ENCODE data around the gene GAPDH. TPM values are rescaled to one million over a fixed set of nuclear protein-coding genes. Genes with fewer than 3 reads are reported as not detected.

GAPDH gene
- polyA plus RNA-seq, 1 of the 3 experiments (the other 2 are of a cell fraction): 8,077 TPM

DNA sequence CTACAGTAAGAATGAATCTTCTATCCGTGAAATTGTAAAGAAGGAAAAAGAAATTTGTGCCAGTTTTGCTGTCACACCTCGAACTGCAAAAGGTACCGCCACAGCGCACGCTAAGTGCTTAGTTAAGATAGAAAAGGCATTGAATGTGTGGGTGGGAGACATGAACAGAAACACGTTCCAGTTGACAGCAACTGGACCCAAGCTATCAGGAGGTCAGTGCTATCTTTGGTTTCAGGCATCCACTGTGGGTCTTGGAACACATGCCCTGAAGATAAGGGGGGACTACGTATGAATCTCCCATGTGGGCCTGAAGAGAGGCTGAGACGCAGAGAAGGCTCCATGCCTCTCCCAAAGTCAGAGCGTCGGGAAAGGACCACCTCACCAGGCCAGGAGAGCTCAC is 11.7 kb downstream of the GAPDH start:
- Histone ChIP-seq H3K9me2 (no peaks in the 10 kb centered on the region), H3K4me1 (ENCODE audit: control insufficient read depth in 1 of 2, insufficient read depth in 2 of 2, low read depth in 1 of 2, low read length in 1 of 2) (peaks cover 0 to 41% of the 10 kb centered on the region in 2 experiments; a peak in 3 of 4 replicates), H3F3A (replicated peaks; ENCODE audit: insufficient read depth) (peaks cover 46% of the 10 kb centered on the region), H3K9me3 (no peaks in the 10 kb centered on the region), H2AFZ (ENCODE audit: low read depth) (no peak overlapping the region), H3K4me3 (ENCODE audit: low read depth in 2 of 2, low read length in 1 of 2) (no peak overlapping the region), H3K27ac (ENCODE audit: low read depth in 2 of 2, low read length in 1 of 2) (no peak overlapping the region), H4K20me1 (ENCODE audit: insufficient read depth) (no peaks in the 10 kb centered on the region), H3K27me3 (ENCODE audit: insufficient read depth) (no peaks in the 10 kb centered on the region), H3K79me2 (ENCODE audit: insufficient read depth) (peaks cover 81% of the 10 kb centered on the region), H3K36me3 (replicated peaks in 1 of 2; ENCODE audit: control insufficient read depth in 1 of 2, insufficient read depth in 2 of 2, low read length in 1 of 2) (peaks cover 24 to 30% of the 10 kb centered on the region in 2 experiments), H3K4me2 (no peak overlapping the region), H3K9ac (no peak overlapping the region)
- TF ChIP-seq, protein P1, sequence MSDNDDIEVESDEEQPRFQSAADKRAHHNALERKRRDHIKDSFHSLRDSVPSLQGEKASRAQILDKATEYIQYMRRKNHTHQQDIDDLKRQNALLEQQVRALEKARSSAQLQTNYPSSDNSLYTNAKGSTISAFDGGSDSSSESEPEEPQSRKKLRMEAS (IDR thresholded peaks at IDR 0.05; ENCODE audit: low read depth): no peak
- no peak for TF ChIP-seq POLR2AphosphoS5 (IDR thresholded peaks at IDR 0.05; ENCODE audit: low read depth, low read length)
- DNase-seq: no peak
- ChIA-PET POLR2A (no interaction called here), CTCF (interaction anchor here (1.1 to 14.7 kb wide), 3 partner anchors 8 to 22 kb away, joined by 5 to 228 read pairs (median 5); partner anchors contain the start of genes GAPDH and NOP2)
- 90% methylated on average over 9 of the region's 10 CpGs for WGBS (ENCODE audit: low lambda C conversion rate)

DNA sequence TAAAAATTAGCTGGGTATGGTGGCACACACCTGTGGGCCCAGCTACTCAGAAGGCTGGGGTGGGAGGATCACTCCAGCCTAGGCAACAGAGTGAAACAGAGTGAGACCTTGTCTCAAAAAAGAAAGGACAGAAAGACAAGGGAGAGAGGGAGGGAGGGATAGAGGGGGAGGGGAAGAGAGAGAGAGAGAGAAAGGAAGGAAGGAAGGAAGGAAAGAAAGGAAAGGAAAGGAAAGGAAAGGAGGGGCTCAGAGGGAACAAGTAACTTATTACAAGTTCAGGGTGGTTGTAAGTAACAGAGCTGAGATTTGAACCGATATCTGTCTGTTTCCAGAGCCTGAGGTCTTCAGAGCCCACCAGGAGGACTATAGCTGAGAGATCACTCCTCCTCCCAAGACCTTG is 13.2 kb downstream of the GAPDH start:
- Histone ChIP-seq H3K4me2 (peak overlapping the region; percentile 91), H3K4me1 (ENCODE audit: control insufficient read depth in 1 of 2, insufficient read depth in 2 of 2, low read depth in 1 of 2, low read length in 1 of 2) (peaks cover 13 to 57% of the 10 kb centered on the region in 2 experiments), H3K9me3 (no peaks in the 10 kb centered on the region), H4K20me1 (ENCODE audit: insufficient read depth) (no peaks in the 10 kb centered on the region), H3K4me3 (ENCODE audit: low read depth in 2 of 2, low read length in 1 of 2) (peak overlapping the region in 1 of 2 experiments; percentile 61; a peak in 2 of 4 replicates), H3K9ac (peak overlapping the region; percentile 59; the same call in 1 of the 2 replicates), H2AFZ (ENCODE audit: low read depth) (no peak overlapping the region), H3K27ac (ENCODE audit: low read depth in 2 of 2, low read length in 1 of 2) (peak overlapping the region; percentile 51 to 93; a peak in 3 of 4 replicates), H3F3A (replicated peaks; ENCODE audit: insufficient read depth) (peaks cover 54% of the 10 kb centered on the region), H3K9me2 (no peaks in the 10 kb centered on the region), H3K79me2 (ENCODE audit: insufficient read depth) (peaks cover 88% of the 10 kb centered on the region), H3K27me3 (ENCODE audit: insufficient read depth) (no peaks in the 10 kb centered on the region), H3K36me3 (replicated peaks in 1 of 2; ENCODE audit: control insufficient read depth in 1 of 2, insufficient read depth in 2 of 2, low read length in 1 of 2) (peaks cover 15 to 30% of the 10 kb centered on the region in 2 experiments)
- 69% methylated on average over 1 of the region's 1 CpG for WGBS (ENCODE audit: low lambda C conversion rate)
- no peak for DNase-seq
- TF ChIP-seq, protein P2, sequence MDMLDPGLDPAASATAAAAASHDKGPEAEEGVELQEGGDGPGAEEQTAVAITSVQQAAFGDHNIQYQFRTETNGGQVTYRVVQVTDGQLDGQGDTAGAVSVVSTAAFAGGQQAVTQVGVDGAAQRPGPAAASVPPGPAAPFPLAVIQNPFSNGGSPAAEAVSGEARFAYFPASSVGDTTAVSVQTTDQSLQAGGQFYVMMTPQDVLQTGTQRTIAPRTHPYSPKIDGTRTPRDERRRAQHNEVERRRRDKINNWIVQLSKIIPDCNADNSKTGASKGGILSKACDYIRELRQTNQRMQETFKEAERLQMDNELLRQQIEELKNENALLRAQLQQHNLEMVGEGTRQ (IDR thresholded peaks at IDR 0.05; ENCODE audit: borderline replicate concordance, low read depth, low read length): no peak
- TF ChIP-seq TAF1 (IDR thresholded peaks at IDR 0.05; ENCODE audit: borderline replicate concordance, low read depth, low read length) (no peak), TCF12 (IDR thresholded peaks at IDR 0.05) (no peak), TEAD4 (IDR thresholded peaks at IDR 0.05; ENCODE audit: borderline replicate concordance, insufficient read depth) (no peak), EZH2phosphoT487 (IDR thresholded peaks at IDR 0.05; ENCODE audit: borderline replicate concordance, low read depth) (no peak), GATA2 (CRISPR knock-in tag; IDR thresholded peaks at IDR 0.05) (no peak)
- CTCF ChIA-PET: interaction anchor here (14.7 kb wide), 1 partner anchor 9 kb away, joined by 228 read pairs; the partner anchor contains the start of gene GAPDH
- POLR2A ChIA-PET: interaction anchor here (0.7 kb wide), 1 partner anchor 9 kb away, joined by 3 read pairs; no protein-coding TSS in a partner anchor

DNA sequence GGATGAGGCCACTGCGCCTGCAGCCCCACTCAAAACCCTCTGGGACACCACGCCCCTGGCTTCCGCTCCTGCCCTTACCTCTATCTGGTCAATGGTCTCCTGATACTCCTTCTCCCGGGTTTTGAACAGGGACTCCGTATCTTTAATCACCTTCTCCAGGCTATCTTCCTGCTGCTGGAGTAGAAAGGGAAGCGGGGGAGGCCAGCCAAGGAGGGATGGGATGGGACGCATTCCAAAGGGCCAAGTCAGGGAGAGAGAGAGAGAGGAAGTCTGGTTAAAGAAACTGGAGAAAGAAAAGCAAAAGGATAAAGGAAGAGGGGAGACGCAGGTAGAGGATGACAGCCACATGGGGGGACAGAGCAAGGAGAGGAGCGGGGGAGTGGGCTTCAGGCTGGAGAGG is 13.7 kb downstream of the GAPDH start:
- ChIA-PET POLR2A (interaction anchor here (0.7 kb wide), 1 partner anchor 9 kb away, joined by 3 read pairs; no protein-coding TSS in a partner anchor), CTCF (interaction anchor here (14.7 kb wide), 1 partner anchor 10 kb away, joined by 228 read pairs; the partner anchor contains the start of gene GAPDH)
- H3K27ac ChIP-seq (ENCODE audit: low read depth in 2 of 2, low read length in 1 of 2): peak overlapping the region; percentile 51 to 93; a peak in 3 of 4 replicates
- DNase-seq: no peak
- H3K36me3 ChIP-seq (replicated peaks in 1 of 2; ENCODE audit: control insufficient read depth in 1 of 2, insufficient read depth in 2 of 2, low read length in 1 of 2): peaks cover 12 to 30% of the 10 kb centered on the region in 2 experiments
- peaks cover 54% of the 10 kb centered on the region for H3F3A ChIP-seq (replicated peaks; ENCODE audit: insufficient read depth)
- peak overlapping the region; percentile 59; the same call in 1 of the 2 replicates for H3K9ac ChIP-seq
- H3K9me2 ChIP-seq: no peaks in the 10 kb centered on the region
- H3K4me2 ChIP-seq: peak overlapping the region; percentile 91
- H3K4me1 ChIP-seq (ENCODE audit: control insufficient read depth in 1 of 2, insufficient read depth in 2 of 2, low read depth in 1 of 2, low read length in 1 of 2): peaks cover 17 to 60% of the 10 kb centered on the region in 2 experiments
- H4K20me1 ChIP-seq (ENCODE audit: insufficient read depth): no peaks in the 10 kb centered on the region
- H2AFZ ChIP-seq (ENCODE audit: low read depth): no peak overlapping the region
- WGBS (ENCODE audit: low lambda C conversion rate): 36% methylated on average over 9 of the region's 9 CpGs
- peak overlapping the region in 1 of 2 experiments; percentile 61; a peak in 2 of 4 replicates for H3K4me3 ChIP-seq (ENCODE audit: low read depth in 2 of 2, low read length in 1 of 2)
- no peaks in the 10 kb centered on the region for H3K27me3 ChIP-seq (ENCODE audit: insufficient read depth)
- peaks cover 88% of the 10 kb centered on the region for H3K79me2 ChIP-seq (ENCODE audit: insufficient read depth)
- no peaks in the 10 kb centered on the region for H3K9me3 ChIP-seq
- no peak for TF ChIP-seq YY1 (IDR thresholded peaks at IDR 0.05; ENCODE audit: low read depth)
- peak; percentile 56; the same call in 1 of the 2 replicates for TF ChIP-seq TCF12 (IDR thresholded peaks at IDR 0.05)
- no peak; the same call in 1 of the 2 replicates for TF ChIP-seq POLR2AphosphoS5 (IDR thresholded peaks at IDR 0.05; ENCODE audit: low read depth, low read length)
- TF ChIP-seq, protein P1 (IDR thresholded peaks at IDR 0.05; ENCODE audit: low read depth): peak; percentile 47; the same call in 1 of the 2 replicates
- TF ChIP-seq EP300 (IDR thresholded peaks at IDR 0.05; ENCODE audit: borderline replicate concordance in 1 of 2, low read depth in 1 of 2, low read length in 1 of 2): peak in 1 of 2 experiments; percentile 32; a peak in 1 of 4 replicates
- no peak for TF ChIP-seq MEF2A (IDR thresholded peaks at IDR 0.05; ENCODE audit: borderline replicate concordance, low read depth)
- TF ChIP-seq JUND (IDR thresholded peaks at IDR 0.05): peak; percentile 78
- peak; percentile 84 for TF ChIP-seq FOSL2 (IDR thresholded peaks at IDR 0.05; ENCODE audit: borderline replicate concordance, low read depth)
- TF ChIP-seq RCOR1 (IDR thresholded peaks at IDR 0.05; ENCODE audit: low read length): no peak
- TF ChIP-seq SIN3A (IDR thresholded peaks at IDR 0.05; ENCODE audit: borderline replicate concordance, low read depth, low read length): peak; percentile 72; the same call in 1 of the 2 replicates
- peak; percentile 27; the same call in 1 of the 2 replicates for TF ChIP-seq TAF1 (IDR thresholded peaks at IDR 0.05; ENCODE audit: borderline replicate concordance, low read depth, low read length)
- no peak for TF ChIP-seq CHD2 (IDR thresholded peaks at IDR 0.05; ENCODE audit: low read length, partially characterized antibody)
